22Rv1 (cell line): Measurements from ENCODE around the gene AGAP5.

Source experiments
- CTCF ChIP-seq: fragments of 450-650 bp; IDR thresholded peaks from 2 replicates; pipeline ENCODE4 v1.5.1; 2017; ENCODE audit warnings: mild to moderate bottlenecking
- ZFX ChIP-seq: fragments of 450-650 bp; IDR thresholded peaks from 2 replicates; pipeline ENCODE4 v1.6.1; 2017; ENCODE audit warnings: antibody characterized with exemption, borderline replicate concordance

- TF ChIP-seq CTCF, result no peak
- no peak for TF ChIP-seq ZFX
Observed at GRCh38 chr10:73732426-73732825, 34.5 kb upstream of the AGAP5 start.
